Osteocyte (in vitro differentiated cells): ENCODE results near the gene ANKRD18B. TPM values are rescaled to one million over a fixed set of nuclear protein-coding genes. Genes with fewer than 3 reads are reported as not detected.
A peak's percentile ranks its signal among the peaks of the same experiment; 100 is the strongest.
"Not testable (repeated sequence)": the region's sequence is repeated elsewhere in the genome, so short reads cannot be mapped to it uniquely, and the experiment has no call there.

Experiments used
- DNase-seq: peaks from one replicate; pipeline ENCODE4 v3.0.0; 2021; ENCODE audit warnings: mixed read lengths; ENCODE audit not compliant: unreplicated experiment; ENCODE audit errors: extremely low spot score
- H3K27ac Mint-ChIP-seq: one replicate; pipeline ENCODE4 v1.8.0; 2021; ENCODE audit warnings: mild to moderate bottlenecking, mixed read lengths; ENCODE audit not compliant: unreplicated experiment
- H3K27me3 Mint-ChIP-seq: one replicate; pipeline ENCODE4 v1.8.0; 2021; ENCODE audit warnings: mixed read lengths; ENCODE audit not compliant: unreplicated experiment
- H3K36me3 Mint-ChIP-seq: one replicate; pipeline ENCODE4 v1.8.0; 2021; ENCODE audit warnings: mixed read lengths; ENCODE audit not compliant: unreplicated experiment
- H3K4me1 Mint-ChIP-seq: one replicate; pipeline ENCODE4 v1.8.0; 2021; ENCODE audit warnings: mixed read lengths; ENCODE audit not compliant: unreplicated experiment
- H3K4me3 Mint-ChIP-seq: one replicate; pipeline ENCODE4 v1.8.0; 2021; ENCODE audit warnings: mild to moderate bottlenecking, moderate library complexity, mixed read lengths; ENCODE audit not compliant: unreplicated experiment
- H3K9me3 Mint-ChIP-seq: one replicate; pipeline ENCODE4 v1.8.0; 2021; ENCODE audit warnings: mixed read lengths; ENCODE audit not compliant: unreplicated experiment
- total RNA-seq: library from RNA; stranded (reverse); gene quantifications from 2 replicates; pipeline ENCODE4 v1.2.1, GENCODE V29; 2021
- TF ChIP-seq, protein P1 (sequence below): fragments of 200-600 bp; sonication (generic); IDR thresholded peaks from 2 replicates; pipeline ENCODE4 v1.5.0; 2021; ENCODE audit warnings: antibody characterized with exemption, mild to moderate bottlenecking, moderate library complexity

Gene ANKRD18B
- total RNA-seq, 1 donor from 2014 or later = 15.3 TPM

DNA sequence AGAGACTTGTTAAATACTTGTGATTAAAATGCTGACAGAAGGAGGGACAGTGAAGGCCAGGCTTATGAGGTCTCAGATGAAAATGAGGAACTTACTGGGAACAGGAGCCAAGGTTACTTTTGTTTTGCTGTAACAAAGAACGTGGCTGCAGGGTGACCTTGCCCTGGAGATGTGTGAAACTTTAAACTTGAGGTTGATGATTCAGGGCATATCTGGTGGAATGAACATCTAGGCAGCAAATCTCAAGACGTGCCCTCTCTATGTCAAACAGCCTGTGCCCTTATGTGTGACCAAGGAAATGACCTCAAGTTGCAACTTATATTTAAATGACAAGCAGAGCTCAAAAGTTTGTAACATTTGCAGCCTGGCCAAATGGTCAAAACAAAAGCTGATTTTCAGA is 58.6 kb downstream of the ANKRD18B start:
- H3K36me3 Mint-ChIP-seq, H3K4me3 Mint-ChIP-seq, H3K27me3 Mint-ChIP-seq, H3K4me1 Mint-ChIP-seq, H3K27ac Mint-ChIP-seq, H3K9me3 Mint-ChIP-seq: not testable (repeated sequence)
- DNase-seq = peak; percentile 11

DNA sequence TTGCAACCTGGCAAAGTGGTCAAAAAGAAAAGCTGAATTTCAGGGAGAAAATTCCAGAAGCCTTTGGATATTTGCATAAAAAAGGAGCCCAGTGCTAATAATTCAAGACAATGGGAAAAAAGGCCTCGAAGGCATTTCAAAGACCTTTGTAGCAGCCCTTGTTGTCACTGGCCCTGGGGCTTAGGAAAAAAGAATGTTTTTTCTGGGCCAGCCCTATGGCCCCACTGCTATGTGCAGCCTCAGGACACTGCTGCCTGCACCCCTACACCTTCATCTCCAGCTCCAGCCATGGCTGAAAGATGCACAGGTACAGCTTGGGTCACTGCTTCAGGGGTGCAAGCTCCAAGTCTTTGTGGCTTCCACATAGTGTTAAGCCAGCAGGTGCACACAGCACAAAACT is 62.1 kb downstream of the ANKRD18B start:
- H3K36me3 Mint-ChIP-seq, H3K4me1 Mint-ChIP-seq, H3K27ac Mint-ChIP-seq, DNase-seq, H3K27me3 Mint-ChIP-seq, H3K4me3 Mint-ChIP-seq, H3K9me3 Mint-ChIP-seq: not testable (repeated sequence)

DNA sequence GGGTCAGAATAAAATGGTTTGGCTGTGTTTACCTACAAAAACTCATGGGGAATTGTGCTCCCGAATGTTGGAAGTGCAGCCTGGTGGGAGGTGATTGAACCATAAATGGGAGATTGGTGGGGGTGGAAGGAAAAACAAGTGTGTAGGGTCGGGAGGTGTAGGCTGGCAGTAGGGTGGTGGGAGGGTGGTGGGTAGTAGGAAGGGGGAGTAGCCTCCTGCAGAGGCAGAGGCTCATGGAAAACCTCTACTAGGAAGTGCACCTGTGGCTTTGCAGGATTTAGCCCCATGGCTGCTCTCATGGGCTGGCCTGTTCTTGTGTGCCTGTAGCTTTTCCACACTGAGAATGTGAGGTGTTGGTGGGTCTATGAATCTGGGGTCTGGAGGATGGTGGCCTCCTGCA is 63.7 kb downstream of the ANKRD18B start:
- not testable (repeated sequence) for H3K9me3 Mint-ChIP-seq, H3K36me3 Mint-ChIP-seq, H3K27me3 Mint-ChIP-seq, H3K4me3 Mint-ChIP-seq, H3K4me1 Mint-ChIP-seq, H3K27ac Mint-ChIP-seq, DNase-seq

DNA sequence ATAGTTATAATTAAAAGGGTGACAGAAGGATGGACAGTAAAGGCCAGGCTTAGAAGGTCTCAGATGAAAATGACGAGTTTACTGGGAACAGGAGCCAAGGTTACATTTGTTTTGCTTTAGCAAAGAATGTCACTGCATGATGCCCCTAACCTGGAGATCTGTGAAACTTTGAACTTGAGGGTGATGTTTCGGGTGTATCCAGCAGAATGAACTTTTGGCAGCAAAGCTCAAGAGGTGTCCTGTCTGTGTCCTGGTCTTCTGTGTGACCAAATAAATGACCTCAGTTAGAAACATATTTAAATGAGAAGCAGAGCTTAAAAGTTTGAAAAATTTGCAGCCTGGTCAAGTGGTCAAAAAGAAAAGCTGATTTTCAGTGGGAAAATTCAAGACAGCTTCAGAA is 64.8 kb downstream of the ANKRD18B start:
- H3K27ac Mint-ChIP-seq, H3K27me3 Mint-ChIP-seq, H3K9me3 Mint-ChIP-seq, H3K36me3 Mint-ChIP-seq, H3K4me1 Mint-ChIP-seq, H3K4me3 Mint-ChIP-seq: not testable (repeated sequence)
- peak; percentile 8 for DNase-seq

DNA sequence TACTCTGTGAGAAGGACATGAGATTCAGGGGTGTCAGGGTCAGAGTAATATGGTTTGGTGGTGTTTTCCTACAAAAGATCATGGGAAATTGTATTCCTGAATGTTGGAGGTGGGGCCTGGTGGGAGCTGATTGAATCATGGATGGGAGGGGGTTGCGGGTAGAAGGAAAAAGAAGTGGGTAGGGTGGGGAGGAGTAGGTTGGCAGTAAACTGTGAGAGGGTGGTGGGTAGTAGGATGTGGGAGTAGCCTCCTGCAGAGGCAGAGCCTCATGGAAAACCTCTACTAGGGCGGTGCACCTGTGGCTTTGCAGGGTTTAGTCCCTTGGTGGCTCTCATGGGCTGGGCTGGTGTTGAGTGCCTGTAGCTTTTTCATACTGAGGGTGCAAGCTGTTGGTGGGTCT is 66.8 kb downstream of the ANKRD18B start:
- H3K4me3 Mint-ChIP-seq, H3K27ac Mint-ChIP-seq, H3K4me1 Mint-ChIP-seq, H3K27me3 Mint-ChIP-seq, H3K9me3 Mint-ChIP-seq, H3K36me3 Mint-ChIP-seq: not testable (repeated sequence)
- peak; percentile 23 for DNase-seq

DNA sequence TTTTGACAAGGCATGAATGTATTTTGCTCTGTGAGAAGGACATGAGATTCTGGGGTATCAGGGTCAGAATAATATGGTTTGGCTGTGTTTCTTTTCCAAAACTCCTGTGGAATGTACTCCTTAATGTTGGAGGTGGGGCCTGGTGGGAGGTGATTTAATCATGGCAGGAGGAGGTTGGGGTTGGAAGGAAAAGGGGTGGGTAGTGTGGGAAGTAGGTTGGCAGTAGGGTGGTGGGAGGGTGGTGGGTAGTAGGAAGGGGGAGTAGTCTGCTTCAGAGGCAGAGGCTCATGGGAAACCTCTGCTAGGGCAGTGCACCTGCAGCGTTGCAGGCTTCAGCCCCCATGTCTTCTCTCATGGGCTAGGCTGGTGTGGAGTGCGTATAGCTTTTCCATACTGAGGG is 72.9 kb downstream of the ANKRD18B start:
- not testable (repeated sequence) for H3K36me3 Mint-ChIP-seq, H3K9me3 Mint-ChIP-seq, DNase-seq, H3K4me3 Mint-ChIP-seq, H3K27me3 Mint-ChIP-seq, H3K27ac Mint-ChIP-seq, H3K4me1 Mint-ChIP-seq

DNA sequence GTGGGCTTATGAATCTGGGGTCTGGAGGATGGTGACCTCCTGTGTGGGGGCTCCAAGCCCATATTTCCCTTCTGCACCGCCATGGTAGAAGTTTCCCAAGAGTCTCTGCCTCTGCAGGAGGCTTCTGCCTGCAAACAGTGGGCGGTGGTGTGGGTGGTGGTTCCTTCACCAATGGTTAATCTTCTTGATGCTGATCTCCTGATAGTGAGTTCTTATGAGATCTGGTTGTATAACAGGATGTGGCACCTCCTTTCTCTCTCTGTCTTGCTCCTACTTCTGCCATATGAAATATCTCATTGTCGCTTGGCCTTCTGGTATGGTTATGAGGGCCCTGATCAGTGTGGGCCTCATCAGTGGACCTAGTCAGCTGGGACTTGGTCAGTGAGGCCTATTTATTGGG is 73.3 kb downstream of the ANKRD18B start:
- H3K4me1 Mint-ChIP-seq, DNase-seq, H3K4me3 Mint-ChIP-seq, H3K27me3 Mint-ChIP-seq, H3K9me3 Mint-ChIP-seq, H3K27ac Mint-ChIP-seq, H3K36me3 Mint-ChIP-seq: not testable (repeated sequence)

DNA sequence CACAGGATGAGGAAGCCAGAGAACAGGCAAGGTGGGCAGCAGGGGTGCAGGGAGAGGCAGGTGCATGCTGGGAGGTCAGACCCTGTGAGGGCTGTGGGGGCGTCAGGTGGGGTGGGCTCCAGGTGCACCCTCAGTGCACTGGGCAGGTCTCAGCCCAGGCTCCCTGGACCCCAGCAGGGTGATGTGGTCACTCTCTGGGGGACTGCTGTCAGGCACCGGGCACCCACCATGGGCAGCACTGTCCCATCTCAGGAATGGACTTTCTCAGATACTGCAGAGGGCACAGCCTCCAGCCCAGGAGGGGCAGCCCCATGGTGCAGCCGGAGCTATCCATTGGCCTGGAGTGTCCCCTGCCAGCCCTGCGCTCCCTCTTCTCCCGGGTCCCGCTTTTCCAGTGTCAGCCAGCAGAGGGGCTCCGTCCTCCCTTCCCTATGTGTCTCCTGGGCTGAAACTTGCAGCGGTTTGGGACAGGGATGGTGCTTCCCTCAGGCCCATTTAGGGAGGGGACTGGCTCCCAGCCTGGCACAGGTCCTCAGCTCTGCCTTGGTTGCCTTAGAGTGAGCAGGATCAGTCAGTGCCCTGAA is 74.8 kb downstream of the ANKRD18B start:
- not testable (repeated sequence) for H3K27ac Mint-ChIP-seq, H3K4me3 Mint-ChIP-seq, H3K4me1 Mint-ChIP-seq, DNase-seq, H3K36me3 Mint-ChIP-seq, H3K9me3 Mint-ChIP-seq, H3K27me3 Mint-ChIP-seq

DNA sequence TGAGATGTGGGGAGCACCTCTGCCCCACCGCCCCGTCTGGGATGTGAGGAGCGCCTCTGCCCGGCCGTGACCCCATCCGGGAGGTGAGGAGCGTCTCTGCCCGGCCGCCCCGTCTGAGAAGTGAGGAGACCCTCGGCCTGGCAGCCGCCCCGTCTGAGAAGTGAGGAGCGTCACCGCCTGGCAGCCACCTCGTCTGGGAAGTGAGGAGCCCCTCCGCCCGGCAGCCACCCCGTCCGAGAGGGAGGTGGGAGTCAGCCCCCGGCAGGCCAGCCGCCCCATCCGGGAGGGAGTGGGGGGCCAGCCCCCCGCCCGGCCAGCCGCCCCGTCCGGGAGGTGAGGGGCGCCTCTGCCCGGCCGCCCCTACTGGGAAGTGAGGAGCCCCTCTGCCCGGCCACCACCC is 76.9 kb downstream of the ANKRD18B start:
- H3K9me3 Mint-ChIP-seq, H3K27ac Mint-ChIP-seq, H3K27me3 Mint-ChIP-seq, H3K4me3 Mint-ChIP-seq, H3K4me1 Mint-ChIP-seq, H3K36me3 Mint-ChIP-seq, DNase-seq: not testable (repeated sequence)

DNA sequence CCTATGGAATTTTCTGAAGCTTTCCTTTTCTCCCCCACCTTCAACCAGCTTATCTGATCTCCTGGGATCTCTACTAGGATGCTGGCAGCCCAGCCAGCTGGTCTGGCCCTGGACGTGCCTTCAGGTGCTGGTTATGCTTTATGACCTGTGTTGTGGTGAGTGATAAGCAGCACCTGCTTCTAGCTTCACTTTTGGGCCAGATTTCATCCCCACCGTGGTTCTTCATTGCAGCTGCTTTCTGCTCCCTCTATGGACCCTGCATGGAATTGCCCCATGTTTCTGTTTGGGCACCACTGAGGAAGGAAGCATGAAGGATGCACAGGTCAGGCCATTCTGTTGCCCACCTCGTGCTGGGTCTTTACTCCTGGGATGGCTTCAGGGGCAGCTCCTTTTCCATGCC is 80.2 kb downstream of the ANKRD18B start:
- H3K27ac Mint-ChIP-seq, H3K9me3 Mint-ChIP-seq, DNase-seq, H3K36me3 Mint-ChIP-seq, H3K4me3 Mint-ChIP-seq, H3K4me1 Mint-ChIP-seq, H3K27me3 Mint-ChIP-seq: not testable (repeated sequence)
- TF ChIP-seq, protein P1, sequence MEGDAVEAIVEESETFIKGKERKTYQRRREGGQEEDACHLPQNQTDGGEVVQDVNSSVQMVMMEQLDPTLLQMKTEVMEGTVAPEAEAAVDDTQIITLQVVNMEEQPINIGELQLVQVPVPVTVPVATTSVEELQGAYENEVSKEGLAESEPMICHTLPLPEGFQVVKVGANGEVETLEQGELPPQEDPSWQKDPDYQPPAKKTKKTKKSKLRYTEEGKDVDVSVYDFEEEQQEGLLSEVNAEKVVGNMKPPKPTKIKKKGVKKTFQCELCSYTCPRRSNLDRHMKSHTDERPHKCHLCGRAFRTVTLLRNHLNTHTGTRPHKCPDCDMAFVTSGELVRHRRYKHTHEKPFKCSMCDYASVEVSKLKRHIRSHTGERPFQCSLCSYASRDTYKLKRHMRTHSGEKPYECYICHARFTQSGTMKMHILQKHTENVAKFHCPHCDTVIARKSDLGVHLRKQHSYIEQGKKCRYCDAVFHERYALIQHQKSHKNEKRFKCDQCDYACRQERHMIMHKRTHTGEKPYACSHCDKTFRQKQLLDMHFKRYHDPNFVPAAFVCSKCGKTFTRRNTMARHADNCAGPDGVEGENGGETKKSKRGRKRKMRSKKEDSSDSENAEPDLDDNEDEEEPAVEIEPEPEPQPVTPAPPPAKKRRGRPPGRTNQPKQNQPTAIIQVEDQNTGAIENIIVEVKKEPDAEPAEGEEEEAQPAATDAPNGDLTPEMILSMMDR = peak; percentile 43

DNA sequence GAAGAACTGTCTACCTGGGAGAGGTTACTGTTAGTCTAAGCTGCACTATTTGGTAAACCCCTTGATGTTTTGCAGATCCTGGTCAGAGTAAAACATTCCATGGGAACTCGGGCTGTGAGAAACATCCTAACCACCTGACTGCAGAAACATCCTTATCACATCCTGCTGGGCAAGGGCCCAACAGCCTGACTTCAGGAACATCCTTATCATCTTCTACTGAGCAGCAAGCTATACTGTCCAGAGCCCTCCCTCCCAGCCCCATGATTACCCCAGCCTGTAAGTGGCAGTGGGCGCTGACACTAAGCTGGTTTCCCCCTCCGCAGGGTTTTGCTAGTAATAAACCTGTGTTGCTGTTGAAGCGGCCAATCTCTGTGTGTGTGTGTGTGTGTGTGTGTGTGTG is 80.9 kb downstream of the ANKRD18B start:
- H3K4me3 Mint-ChIP-seq, H3K36me3 Mint-ChIP-seq, H3K27ac Mint-ChIP-seq, DNase-seq, H3K9me3 Mint-ChIP-seq, H3K4me1 Mint-ChIP-seq, H3K27me3 Mint-ChIP-seq: not testable (repeated sequence)
